ENCODE measurements around the gene STPG1. TPM values are rescaled to one million over a fixed set of nuclear protein-coding genes. Genes with fewer than 3 reads are reported as not detected.
A peak's percentile ranks its signal among the peaks of the same experiment; 100 is the strongest.

STPG1 gene
- polyA plus RNA-seq, 2 of the 4 experiments (the other 2 are of a cell fraction), result 4.4 to 9.7 TPM

DNA sequence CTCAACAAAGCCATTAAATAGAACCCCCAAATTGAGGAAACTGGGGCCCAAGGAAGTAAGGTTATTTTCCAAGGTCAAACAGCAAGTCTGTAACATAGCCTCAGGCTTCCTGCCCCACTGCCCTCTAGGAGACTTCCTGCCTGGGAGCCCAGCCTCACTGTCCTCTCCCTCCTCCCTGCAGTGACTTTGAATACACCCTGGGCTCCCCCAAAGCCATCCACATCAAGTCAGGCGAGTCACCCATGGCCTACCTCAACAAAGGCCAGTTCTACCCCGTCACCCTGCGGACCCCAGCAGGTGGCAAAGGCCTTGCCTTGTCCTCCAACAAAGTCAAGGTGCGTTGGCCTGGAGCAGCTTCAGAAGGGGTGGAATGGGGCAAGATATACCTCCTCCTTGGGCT is 76.1 kb downstream of the STPG1 start:
- H3K4me1 ChIP-seq, result no peaks in the 10 kb centered on the region
- no peak overlapping the region for H3K27ac ChIP-seq
- no peak for FAIRE-seq
- ChIA-PET CTCF (interaction anchor here (0.7 to 2.0 kb wide), 3 partner anchors 135 to 138 kb away, joined by 3 to 10 read pairs (median 4); no protein-coding TSS in a partner anchor), POLR2A (no interaction called here)
- H3K4me3 ChIP-seq, result no peak overlapping the region
- WGBS (ENCODE audit: missing lambda C conversion rate), result 86% methylated on average over 4 of the region's 4 CpGs
- no peak for ATAC-seq
- no peak overlapping the region for H3K4me2 ChIP-seq
- TF ChIP-seq EHMT2 (IDR thresholded peaks at IDR 0.05; ENCODE audit: low read depth), result no peak
- H3K9me3 ChIP-seq, result no peaks in the 10 kb centered on the region
- no peak for DNase-seq (ENCODE audit: low read depth in 1 of 2, low spot score in 1 of 2)

DNA sequence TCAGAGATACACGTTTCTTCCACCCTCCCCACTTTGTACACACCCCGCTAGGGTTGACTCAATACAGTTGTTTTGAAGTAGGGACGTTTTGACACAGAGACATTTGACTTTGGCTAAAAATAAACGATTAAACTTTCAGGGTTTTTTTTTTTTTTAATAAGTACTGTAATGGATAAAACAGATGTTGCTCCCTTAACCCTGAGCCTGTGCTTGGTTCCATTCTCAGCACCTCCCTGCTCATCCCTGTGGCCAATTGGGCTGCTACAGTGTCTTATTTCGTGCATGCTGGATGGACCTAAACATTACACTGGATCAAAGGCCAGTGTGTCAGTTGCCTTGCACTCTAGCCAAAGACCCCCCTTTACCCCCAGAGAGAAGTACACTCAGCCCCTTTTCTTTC is 77.5 kb downstream of the STPG1 start:
- no peak overlapping the region for H3K4me2 ChIP-seq
- DNase-seq (ENCODE audit: low read depth in 1 of 2, low spot score in 1 of 2), result no peak
- 0 out of 6 replicates have a peak, but pooled peaks of 1 of the 2 experiments have one; percentile 19 for ATAC-seq
- WGBS (ENCODE audit: missing lambda C conversion rate), result 75% methylated on average over 5 of the region's 5 CpGs
- H3K9me3 ChIP-seq, result no peaks in the 10 kb centered on the region
- TF ChIP-seq BHLHE40 (IDR thresholded peaks at IDR 0.05; ENCODE audit: low read depth, low read length), result no peak
- no peak for TF ChIP-seq CEBPB (IDR thresholded peaks at IDR 0.05)
- no peak for TF ChIP-seq ZNF302 (CRISPR knock-in tag; IDR thresholded peaks at IDR 0.05)
- no peak for TF ChIP-seq TP53 (CRISPR knock-in tag; IDR thresholded peaks at IDR 0.05)
- TF ChIP-seq RCOR1 (IDR thresholded peaks at IDR 0.05; ENCODE audit: low read depth, low read length), result no peak
- no peak for TF ChIP-seq KDM1A (IDR thresholded peaks at IDR 0.05; ENCODE audit: low read depth)
- TF ChIP-seq ZC3H11A (IDR thresholded peaks at IDR 0.05), result no peak
- TF ChIP-seq FOSL2 (IDR thresholded peaks at IDR 0.05), result no peak
- no peak for TF ChIP-seq FOSL2 (CRISPR knock-in tag; IDR thresholded peaks at IDR 0.05)
- H3K4me3 ChIP-seq, result no peak overlapping the region
- ChIA-PET CTCF (no interaction called here), POLR2A (no interaction called here)
- FAIRE-seq, result no peak
- H3K4me1 ChIP-seq, result no peaks in the 10 kb centered on the region
- no peak overlapping the region for H3K27ac ChIP-seq

DNA sequence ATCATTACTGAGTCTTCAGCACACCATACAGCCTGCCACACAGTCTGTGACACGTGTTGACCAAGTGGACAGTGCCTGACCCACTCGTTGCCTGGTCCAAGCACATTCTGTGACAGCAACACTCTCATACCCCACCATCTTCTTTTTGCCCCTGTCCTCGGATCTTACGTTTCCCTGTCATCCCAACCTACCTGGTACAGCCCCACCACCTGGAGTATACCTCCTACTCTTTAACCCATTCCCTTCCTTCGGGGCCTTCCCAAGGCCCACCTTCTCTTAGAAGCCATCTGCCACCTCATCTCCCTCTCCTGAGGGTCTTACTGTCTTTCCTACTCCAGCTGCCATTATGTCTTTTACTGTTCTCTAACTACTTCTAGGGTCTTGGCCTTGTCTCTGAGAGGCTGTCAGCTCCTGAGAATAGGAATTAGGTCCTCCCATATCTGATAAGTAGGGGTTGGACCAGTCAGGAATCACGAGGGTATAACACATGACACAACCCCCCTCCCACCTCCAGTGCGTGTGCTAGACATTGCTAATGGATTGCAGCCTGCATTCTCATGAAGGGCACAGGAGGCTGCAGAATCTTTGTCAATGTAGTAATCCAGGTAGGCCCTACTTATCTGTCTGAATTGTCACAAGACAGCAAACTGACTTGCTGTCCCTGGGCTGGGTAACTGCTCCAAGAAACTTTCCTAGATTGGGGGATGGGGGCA is 81.5 kb downstream of the STPG1 start:
- FAIRE-seq, result no peak
- no peaks in the 10 kb centered on the region for H3K9me3 ChIP-seq
- WGBS (ENCODE audit: missing lambda C conversion rate), result 66% methylated on average over 7 of the region's 7 CpGs
- no peak overlapping the region for H3K4me3 ChIP-seq
- no peak for ATAC-seq
- no peaks in the 10 kb centered on the region for H3K4me1 ChIP-seq
- no peak for DNase-seq (ENCODE audit: low read depth in 1 of 2, low spot score in 1 of 2)
- ChIA-PET CTCF (interaction anchor here (2.2 kb wide), 1 partner anchor 131 kb away, joined by 7 read pairs; no protein-coding TSS in a partner anchor), POLR2A (no interaction called here)
- TF ChIP-seq ESRRA (IDR thresholded peaks at IDR 0.05; ENCODE audit: borderline replicate concordance, low read length) (no peak), FOSL2 (IDR thresholded peaks at IDR 0.05) (no peak), FOSL2 (CRISPR knock-in tag; IDR thresholded peaks at IDR 0.05) (no peak)
- TF ChIP-seq, protein P1, sequence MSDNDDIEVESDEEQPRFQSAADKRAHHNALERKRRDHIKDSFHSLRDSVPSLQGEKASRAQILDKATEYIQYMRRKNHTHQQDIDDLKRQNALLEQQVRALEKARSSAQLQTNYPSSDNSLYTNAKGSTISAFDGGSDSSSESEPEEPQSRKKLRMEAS (IDR thresholded peaks at IDR 0.05), result no peak
- no peak overlapping the region for H3K27ac ChIP-seq
- no peak overlapping the region for H3K4me2 ChIP-seq

GRCh38 chr1:24329797-24330543 is 83.6 kb downstream of the STPG1 start:
- Histone ChIP-seq H3K4me3 (no peak overlapping the region), H3K4me1 (no peaks in the 10 kb centered on the region), H3K4me2 (no peak overlapping the region), H3K9me3 (no peaks in the 10 kb centered on the region), H3K27ac (no peak overlapping the region)
- no peak for ATAC-seq
- ChIA-PET CTCF (interaction anchor here (0.6 to 2.2 kb wide), 2 partner anchors 61 to 128 kb away, joined by 3 to 7 read pairs; no protein-coding TSS in a partner anchor), POLR2A (no interaction called here)
- 85% methylated on average over 2 of the region's 2 CpGs for WGBS (ENCODE audit: missing lambda C conversion rate)
- no peak for TF ChIP-seq USF2 (IDR thresholded peaks at IDR 0.05)
- DNase-seq (ENCODE audit: low read depth in 1 of 2, low spot score in 1 of 2), result no peak
- FAIRE-seq, result no peak

DNA sequence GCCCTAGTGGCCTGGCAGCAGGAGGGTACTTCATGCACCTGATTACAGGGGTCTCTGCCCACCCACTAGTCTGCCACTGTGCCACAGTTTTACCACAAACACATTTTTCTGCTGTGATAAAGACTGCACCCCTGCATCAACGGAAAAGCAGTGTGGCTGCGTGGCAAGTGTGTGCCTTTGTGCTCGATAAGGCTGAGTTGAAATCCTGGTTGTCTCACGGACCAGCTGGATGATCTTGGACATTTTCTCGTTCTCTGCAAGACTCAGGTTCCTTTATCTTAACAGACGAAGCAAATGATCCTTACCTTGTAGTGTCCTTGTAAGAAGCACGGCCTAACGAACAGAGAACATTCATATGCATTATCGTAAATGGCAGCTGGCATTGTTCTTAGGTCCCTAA is 84.3 kb downstream of the STPG1 start:
- POLR2A ChIA-PET, result no interaction called here
- DNase-seq (ENCODE audit: low read depth in 1 of 2, low spot score in 1 of 2) (no peak), FAIRE-seq (no peak), ATAC-seq (no peak)
- Histone ChIP-seq H3K9me3 (no peaks in the 10 kb centered on the region), H3K4me2 (no peak overlapping the region), H3K4me3 (no peak overlapping the region), H3K4me1 (no peaks in the 10 kb centered on the region), H3K27ac (no peak overlapping the region)
- CTCF ChIA-PET, result interaction anchor here (0.6 to 0.8 kb wide), 2 partner anchors 62 to 130 kb away, joined by 3 to 5 read pairs; no protein-coding TSS in a partner anchor
- WGBS (ENCODE audit: missing lambda C conversion rate), result 80% methylated on average over 9 of the region's 9 CpGs
- TF ChIP-seq ZSCAN20 (CRISPR knock-in tag; IDR thresholded peaks at IDR 0.05) (no peak), SMC3 (IDR thresholded peaks at IDR 0.05) (no peak), RFX5 (IDR thresholded peaks at IDR 0.05) (no peak), NR3C1 (IDR thresholded peaks at IDR 0.05) (no peak), ESRRA (IDR thresholded peaks at IDR 0.05; ENCODE audit: borderline replicate concordance, low read length) (no peak), HOXB5 (CRISPR knock-in tag; IDR thresholded peaks at IDR 0.05) (no peak), HMGXB4 (CRISPR knock-in tag; IDR thresholded peaks at IDR 0.05; ENCODE audit: borderline replicate concordance) (no peak), PHF8 (IDR thresholded peaks at IDR 0.05; ENCODE audit: borderline replicate concordance, low read depth) (no peak)
- TF ChIP-seq, protein P1 (IDR thresholded peaks at IDR 0.05), result no peak
- TF ChIP-seq, protein P2, sequence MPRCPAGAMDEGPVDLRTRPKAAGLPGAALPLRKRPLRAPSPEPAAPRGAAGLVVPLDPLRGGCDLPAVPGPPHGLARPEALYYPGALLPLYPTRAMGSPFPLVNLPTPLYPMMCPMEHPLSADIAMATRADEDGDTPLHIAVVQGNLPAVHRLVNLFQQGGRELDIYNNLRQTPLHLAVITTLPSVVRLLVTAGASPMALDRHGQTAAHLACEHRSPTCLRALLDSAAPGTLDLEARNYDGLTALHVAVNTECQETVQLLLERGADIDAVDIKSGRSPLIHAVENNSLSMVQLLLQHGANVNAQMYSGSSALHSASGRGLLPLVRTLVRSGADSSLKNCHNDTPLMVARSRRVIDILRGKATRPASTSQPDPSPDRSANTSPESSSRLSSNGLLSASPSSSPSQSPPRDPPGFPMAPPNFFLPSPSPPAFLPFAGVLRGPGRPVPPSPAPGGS (IDR thresholded peaks at IDR 0.05), result no peak

All from A549 (cell line).